Activated CD8-positive, alpha-beta T cell treated with anti-CD3 and anti-CD28 coated beads for 36 hours (primary cell): ENCODE measurements around the gene STK11. TPM values are rescaled to one million over a fixed set of nuclear protein-coding genes. Genes with fewer than 3 reads are reported as not detected.

Experiments
- ATAC-seq: fragments of 200-7000 bp; cut with Tn5 transposase; one replicate; pipeline ENCODE4 v1.10.0; 2021; ENCODE audit warnings: mild to moderate bottlenecking, moderate library complexity
- CTCF ChIA-PET: fragments of 350-600 bp; sonication (Branson Sonifier 250); formaldehyde crosslinking; loops from one replicate; lab custom pipeline; 2021; ENCODE audit warnings: antibody characterized with exemption; lab: Charles Lee
- POLR2A ChIA-PET: fragments of 350-600 bp; sonication (Branson Sonifier 250); formaldehyde crosslinking; loops from one replicate; lab custom pipeline; 2021; ENCODE audit warnings: antibody characterized with exemption; lab: Charles Lee
- DNase-seq: peaks from one replicate; pipeline ENCODE4 v3.0.0-alpha.2; 2020
- H3K27ac Mint-ChIP-seq: one replicate; pipeline ENCODE4 v1.8.0; 2021; ENCODE audit warnings: mild to moderate bottlenecking, mixed read lengths
- H3K27me3 Mint-ChIP-seq: one replicate; pipeline ENCODE4 v1.8.0; 2021; ENCODE audit warnings: mixed read lengths
- H3K36me3 Mint-ChIP-seq: one replicate; pipeline ENCODE4 v1.8.0; 2021; ENCODE audit warnings: low read depth, mixed read lengths
- H3K4me1 Mint-ChIP-seq: one replicate; pipeline ENCODE4 v1.8.0; 2021; ENCODE audit warnings: low read depth, mixed read lengths
- H3K4me3 Mint-ChIP-seq: one replicate; pipeline ENCODE4 v1.8.0; 2021; ENCODE audit warnings: mild to moderate bottlenecking, moderate library complexity, mixed read lengths
- H3K9me3 Mint-ChIP-seq: one replicate; pipeline ENCODE4 v1.8.0; 2021; ENCODE audit warnings: mixed read lengths
- CTCF ChIP-seq: fragments of 200-600 bp; IDR thresholded peaks from one replicate; pipeline ENCODE4 v1.8.0; 2022; ENCODE audit warnings: antibody characterized with exemption, mild to moderate bottlenecking
- intact Hi-C: fragments of 100-400 bp; cut with micrococcal nuclease; formaldehyde crosslinking; loops from one replicate; pipeline ENCODE4 v1.10.0; 2022
- total RNA-seq, 2 experiments: library from RNA; stranded (reverse); gene quantifications; one replicate each; pipeline ENCODE4 v1.2.3, GENCODE V29; 2021

Gene STK11
- total RNA-seq, 2 experiments from 2014 or later = 55.1 to 58.0 TPM

GRCh38 chr19:1270213-1270853, 64.8 kb downstream of the STK11 start:
- no peak for DNase-seq
- intact Hi-C loops = loop anchor here (10.0 kb wide), 1 partner anchor 94 kb away; no protein-coding TSS in a partner anchor
- ATAC-seq = no peak
- peaks cover 47% of the 10 kb centered on the region for H3K36me3 Mint-ChIP-seq
- POLR2A ChIA-PET = interaction anchor here (1.1 to 1.7 kb wide), 7 partner anchors 11 to 203 kb away, joined by 3 to 22 read pairs (median 5); partner anchors contain the start of gene ARHGAP45
- H3K27ac Mint-ChIP-seq = peak overlapping the region; percentile 95
- CTCF ChIA-PET = no interaction called here
- no peaks in the 10 kb centered on the region for H3K9me3 Mint-ChIP-seq
- peaks cover 67% of the 10 kb centered on the region for H3K4me1 Mint-ChIP-seq
- TF ChIP-seq CTCF = no peak
- H3K27me3 Mint-ChIP-seq = no peaks in the 10 kb centered on the region
- H3K4me3 Mint-ChIP-seq = peak overlapping the region; percentile 94

DNA sequence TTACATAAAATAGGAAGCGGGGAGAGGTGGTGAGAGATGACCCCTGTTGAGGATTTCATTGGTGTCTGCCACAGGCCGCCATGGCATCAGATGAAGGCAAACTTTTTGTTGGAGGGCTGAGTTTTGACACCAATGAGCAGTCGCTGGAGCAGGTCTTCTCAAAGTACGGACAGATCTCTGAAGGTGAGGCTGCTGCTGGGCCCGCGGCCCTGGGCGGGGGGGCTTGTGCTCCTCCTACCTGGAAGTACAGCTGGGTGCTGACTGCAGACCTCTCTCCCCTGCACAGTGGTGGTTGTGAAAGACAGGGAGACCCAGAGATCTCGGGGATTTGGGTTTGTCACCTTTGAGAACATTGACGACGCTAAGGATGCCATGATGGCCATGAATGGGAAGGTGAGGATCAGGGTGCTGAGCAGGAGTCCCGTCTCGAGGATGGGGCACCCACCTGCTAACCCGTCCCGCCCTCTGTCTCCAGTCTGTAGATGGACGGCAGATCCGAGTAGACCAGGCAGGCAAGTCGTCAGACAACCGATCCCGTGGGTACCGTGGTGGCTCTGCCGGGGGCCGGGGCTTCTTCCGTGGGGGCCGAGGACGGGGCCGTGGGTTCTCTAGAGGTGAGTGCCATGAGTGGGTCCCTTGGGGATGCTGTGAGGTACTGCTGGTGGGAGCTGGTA, 65.4 kb downstream of the STK11 start:
- Mint-ChIP-seq H3K36me3 (peaks cover 47% of the 10 kb centered on the region), H3K9me3 (no peaks in the 10 kb centered on the region), H3K4me3 (peak overlapping the region; percentile 94), H3K27ac (peak overlapping the region; percentile 95), H3K27me3 (no peaks in the 10 kb centered on the region), H3K4me1 (peaks cover 62% of the 10 kb centered on the region)
- DNase-seq = no peak
- ATAC-seq = no peak
- CTCF ChIA-PET = interaction anchor here (5.6 kb wide), 1 partner anchor 27 kb away, joined by 65 read pairs; no protein-coding TSS in a partner anchor
- TF ChIP-seq CTCF = no peak
- intact Hi-C loops = loop anchor here (10.0 kb wide), 1 partner anchor 94 kb away; no protein-coding TSS in a partner anchor
- POLR2A ChIA-PET = interaction anchor here (0.9 to 2.1 kb wide), 3 partner anchors 15 to 93 kb away, joined by 3 to 7 read pairs (median 5); no protein-coding TSS in a partner anchor

- CTCF ChIA-PET = interaction anchor here (5.6 kb wide), 1 partner anchor 27 kb away, joined by 65 read pairs; no protein-coding TSS in a partner anchor
- POLR2A ChIA-PET = interaction anchor here (0.8 to 2.1 kb wide), 6 partner anchors 12 to 181 kb away, joined by 3 to 7 read pairs (median 4); no protein-coding TSS in a partner anchor
- Mint-ChIP-seq H3K4me3 (peak overlapping the region; percentile 94), H3K9me3 (no peaks in the 10 kb centered on the region), H3K36me3 (peaks cover 51% of the 10 kb centered on the region), H3K27ac (peak overlapping the region; percentile 95), H3K27me3 (no peaks in the 10 kb centered on the region), H3K4me1 (peaks cover 64% of the 10 kb centered on the region)
- intact Hi-C loops = loop anchor here (10.0 kb wide), 1 partner anchor 93 kb away; no protein-coding TSS in a partner anchor
- no peak for DNase-seq
- no peak for TF ChIP-seq CTCF
- ATAC-seq = no peak
Measured at GRCh38 chr19:1271528-1272422, 66.2 kb downstream of the STK11 start.

DNA sequence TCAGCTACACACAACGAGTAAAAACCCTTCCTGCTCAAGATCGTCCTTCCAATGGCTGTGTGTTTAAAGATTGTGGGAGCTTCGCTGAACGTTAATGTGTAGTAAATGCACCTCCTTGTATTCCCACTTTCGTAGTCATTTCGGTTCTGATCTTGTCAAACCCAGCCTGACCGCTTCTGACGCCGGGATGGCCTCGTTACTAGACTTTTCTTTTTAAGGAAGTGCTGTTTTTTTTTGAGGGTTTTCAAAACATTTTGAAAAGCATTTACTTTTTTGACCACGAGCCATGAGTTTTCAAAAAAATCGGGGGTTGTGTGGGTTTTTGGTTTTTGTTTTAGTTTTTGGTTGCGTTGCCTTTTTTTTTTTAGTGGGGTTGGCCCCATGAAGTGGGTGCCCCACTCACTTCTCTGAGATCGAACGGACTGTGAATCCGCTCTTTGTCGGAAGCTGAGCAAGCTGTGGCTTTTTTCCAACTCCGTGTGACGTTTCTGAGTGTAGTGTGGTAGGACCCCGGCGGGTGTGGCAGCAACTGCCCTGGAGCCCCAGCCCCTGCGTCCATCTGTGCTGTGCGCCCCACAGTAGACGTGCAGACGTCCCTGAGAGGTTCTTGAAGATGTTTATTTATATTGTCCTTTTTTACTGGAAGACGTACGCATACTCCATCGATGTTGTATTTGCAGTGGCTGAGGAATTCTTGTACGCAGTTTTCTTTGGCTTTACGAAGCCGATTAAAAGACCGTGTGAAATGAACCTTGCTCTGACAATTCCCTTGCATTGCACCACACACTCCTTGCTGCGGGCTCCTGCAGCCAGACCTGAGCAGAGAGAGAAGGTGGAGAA, 67.1 kb downstream of the STK11 start:
- Mint-ChIP-seq H3K27me3 (no peaks in the 10 kb centered on the region), H3K4me1 (peaks cover 60% of the 10 kb centered on the region), H3K9me3 (no peaks in the 10 kb centered on the region), H3K4me3 (peak overlapping the region; percentile 74), H3K27ac (peak overlapping the region; percentile 51), H3K36me3 (peaks cover 55% of the 10 kb centered on the region)
- POLR2A ChIA-PET = interaction anchor here (1.1 to 2.1 kb wide), 6 partner anchors 13 to 181 kb away, joined by 3 to 7 read pairs (median 4); partner anchors contain the start of gene MIDN
- DNase-seq = no peak
- ATAC-seq = no peak
- intact Hi-C loops = loop anchor here (10.0 kb wide), 1 partner anchor 92 kb away; no protein-coding TSS in a partner anchor
- TF ChIP-seq CTCF = no peak
- CTCF ChIA-PET = interaction anchor here (0.6 to 5.6 kb wide), 4 partner anchors 28 to 171 kb away, joined by 3 to 65 read pairs (median 3); no protein-coding TSS in a partner anchor
